Astrocyte of the cerebellum (primary cell): ENCODE measurements around the gene MCTP2.

Experiments
- DNase-seq: peaks from one replicate; pipeline ENCODE4 v3.0.0-alpha.2; 2011; ENCODE audit warnings: low read depth
- H3K4me3 ChIP-seq: 2 replicates; pipeline ENCODE4 v1.5.1; 2011; ENCODE audit warnings: mild to moderate bottlenecking, low read depth, low read length, moderate library complexity
- in situ Hi-C: cut with HindIII; loops from 2 replicates; pipeline ENCODE4 v1.10.0; 2017; ENCODE audit warnings: low sequenced_read_pairs
- TF ChIP-seq, protein P1 (sequence below): IDR thresholded peaks from 2 replicates; pipeline ENCODE4 v1.5.1; 2012; ENCODE audit warnings: low read length, low read depth, moderate library complexity, mild to moderate bottlenecking; ENCODE audit errors: missing control alignments

The MCTP2 gene

DNA sequence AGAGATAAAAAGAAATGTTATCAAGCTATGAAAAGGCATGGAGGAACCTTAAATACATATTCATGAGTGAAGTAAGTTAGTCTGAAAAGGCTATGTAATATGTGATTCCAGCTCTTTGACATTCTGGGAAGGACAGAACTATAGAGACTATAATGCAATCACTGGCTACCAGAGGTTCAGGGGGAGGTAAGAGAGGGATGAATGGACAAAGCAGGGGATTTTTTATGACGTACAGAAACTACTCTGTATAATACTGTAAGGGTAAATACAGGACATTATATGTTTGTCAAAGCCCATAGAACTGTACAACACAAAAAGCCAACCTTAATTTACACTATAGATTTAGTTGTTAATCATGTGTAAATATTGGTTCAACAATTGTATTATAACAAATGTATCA, 46.1 kb downstream of the MCTP2 start:
- TF ChIP-seq, protein P1, sequence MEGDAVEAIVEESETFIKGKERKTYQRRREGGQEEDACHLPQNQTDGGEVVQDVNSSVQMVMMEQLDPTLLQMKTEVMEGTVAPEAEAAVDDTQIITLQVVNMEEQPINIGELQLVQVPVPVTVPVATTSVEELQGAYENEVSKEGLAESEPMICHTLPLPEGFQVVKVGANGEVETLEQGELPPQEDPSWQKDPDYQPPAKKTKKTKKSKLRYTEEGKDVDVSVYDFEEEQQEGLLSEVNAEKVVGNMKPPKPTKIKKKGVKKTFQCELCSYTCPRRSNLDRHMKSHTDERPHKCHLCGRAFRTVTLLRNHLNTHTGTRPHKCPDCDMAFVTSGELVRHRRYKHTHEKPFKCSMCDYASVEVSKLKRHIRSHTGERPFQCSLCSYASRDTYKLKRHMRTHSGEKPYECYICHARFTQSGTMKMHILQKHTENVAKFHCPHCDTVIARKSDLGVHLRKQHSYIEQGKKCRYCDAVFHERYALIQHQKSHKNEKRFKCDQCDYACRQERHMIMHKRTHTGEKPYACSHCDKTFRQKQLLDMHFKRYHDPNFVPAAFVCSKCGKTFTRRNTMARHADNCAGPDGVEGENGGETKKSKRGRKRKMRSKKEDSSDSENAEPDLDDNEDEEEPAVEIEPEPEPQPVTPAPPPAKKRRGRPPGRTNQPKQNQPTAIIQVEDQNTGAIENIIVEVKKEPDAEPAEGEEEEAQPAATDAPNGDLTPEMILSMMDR = no peak
- in situ Hi-C loops = no loop called here
- no peak overlapping the region for H3K4me3 ChIP-seq
- DNase-seq = no peak

- in situ Hi-C loops = no loop called here
- no peak overlapping the region for H3K4me3 ChIP-seq
- no peak for DNase-seq
- TF ChIP-seq, protein P1 = no peak
Measured at GRCh38 chr15:94279736-94280135, 48.4 kb downstream of the MCTP2 start.

- no peak for DNase-seq
- in situ Hi-C loops = no loop called here
- H3K4me3 ChIP-seq = no peak overlapping the region
- TF ChIP-seq, protein P1 = no peak
Measured at GRCh38 chr15:94280301-94280700, 48.9 kb downstream of the MCTP2 start.

GRCh38 chr15:94282269-94283250, 51.2 kb downstream of the MCTP2 start:
- TF ChIP-seq, protein P1 = no peak

DNA sequence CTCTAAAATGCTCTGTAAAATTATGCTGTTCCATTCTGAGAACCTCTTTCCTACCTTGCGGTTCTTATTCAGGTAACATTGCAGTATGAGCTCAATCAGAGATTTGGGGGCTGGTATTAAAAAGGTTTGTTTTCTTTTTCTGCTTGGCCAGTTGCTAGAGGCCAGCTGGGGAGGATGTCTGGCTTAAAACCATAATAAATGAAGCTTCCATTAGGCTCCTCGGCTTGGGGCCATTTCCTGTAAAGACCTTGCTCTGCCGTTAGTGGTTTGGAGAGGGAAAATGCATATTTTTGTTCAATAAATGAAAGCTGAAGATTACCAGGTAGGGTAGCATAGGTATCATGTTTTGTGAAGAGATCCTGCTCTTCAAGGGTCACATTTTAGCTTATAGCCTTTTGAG, 55.2 kb downstream of the MCTP2 start:
- in situ Hi-C loops = no loop called here

More at GRCh38 chr15:94282269-94283250, 51.2 kb downstream of the MCTP2 start:
- no peak overlapping the region for H3K4me3 ChIP-seq
- no peak for DNase-seq
- in situ Hi-C loops = no loop called here

GRCh38 chr15:94287794-94288246, 56.5 kb downstream of the MCTP2 start:
- in situ Hi-C loops = no loop called here
- DNase-seq = no peak
- TF ChIP-seq, protein P1 = no peak
- no peak overlapping the region for H3K4me3 ChIP-seq

More for the DNA sequence above, 55.2 kb downstream of the MCTP2 start:
- TF ChIP-seq, protein P1 = no peak
- no peak for DNase-seq
- no peak overlapping the region for H3K4me3 ChIP-seq
